AG09309 (cell line): ENCODE measurements around the gene CYTH1.

Experiments used
- DNase-seq: peaks from one replicate; pipeline ENCODE4 v3.0.0-alpha.2; 2010; ENCODE audit warnings: low read depth
- H3K4me3 ChIP-seq: 2 replicates; pipeline ENCODE4 v1.5.1; 2011; ENCODE audit warnings: mild to moderate bottlenecking, low read depth, low read length, moderate library complexity; ENCODE audit not compliant: control insufficient read depth
- CTCF ChIP-seq: IDR thresholded peaks from 2 replicates; pipeline ENCODE4 v1.5.1; 2011; ENCODE audit warnings: mild to moderate bottlenecking, low read depth, low read length, inconsistent platforms; ENCODE audit not compliant: insufficient read depth, control insufficient read depth; ENCODE audit errors: missing control alignments

The CYTH1 gene

GRCh38 chr17:78704594-78704993 is 77.5 kb downstream of the CYTH1 start:
- DNase-seq = no peak
- no peak overlapping the region for H3K4me3 ChIP-seq
- no peak for TF ChIP-seq CTCF

GRCh38 chr17:78697554-78698343 is 84.3 kb downstream of the CYTH1 start:
- peak; percentile 17 for DNase-seq
- TF ChIP-seq CTCF = no peak
- H3K4me3 ChIP-seq = no peak overlapping the region

- TF ChIP-seq CTCF = no peak
- H3K4me3 ChIP-seq = no peak overlapping the region
- DNase-seq = no peak
These were observed 85.0 kb downstream of the CYTH1 start for GRCh38 chr17:78697122-78697521.

GRCh38 chr17:78696016-78696982 is 85.8 kb downstream of the CYTH1 start:
- no peak for TF ChIP-seq CTCF
- no peak overlapping the region for H3K4me3 ChIP-seq
- no peak for DNase-seq

- no peak for TF ChIP-seq CTCF
- H3K4me3 ChIP-seq = no peak overlapping the region
- DNase-seq = no peak
These were observed 87.1 kb downstream of the CYTH1 start for GRCh38 chr17:78694805-78695531.

GRCh38 chr17:78693346-78694083 is 88.6 kb downstream of the CYTH1 start:
- no peak overlapping the region for H3K4me3 ChIP-seq
- DNase-seq = no peak
- no peak for TF ChIP-seq CTCF
